ENCODE results near the gene SPIRE1.

DNA sequence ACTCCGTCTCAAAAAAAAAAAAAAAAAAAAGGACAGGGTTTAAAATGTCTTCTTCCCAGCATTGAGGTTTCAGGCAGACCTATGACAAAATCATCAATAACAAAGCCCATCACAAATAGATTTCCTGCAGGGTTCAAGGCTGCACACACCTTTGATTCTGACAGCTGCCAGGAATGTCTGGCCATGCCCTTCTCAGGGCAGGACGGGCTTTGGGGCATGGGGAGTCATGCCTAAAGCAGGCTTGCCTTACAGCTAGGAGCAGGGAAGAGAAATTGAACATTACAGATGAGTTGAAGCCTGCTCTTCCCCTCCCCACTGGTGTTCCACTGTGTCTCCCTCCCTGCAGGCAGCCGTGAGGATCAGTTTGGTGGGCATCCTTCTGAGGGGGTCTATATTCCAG, 246.5 kb downstream of the SPIRE1 start:
- TF ChIP-seq, protein P1, sequence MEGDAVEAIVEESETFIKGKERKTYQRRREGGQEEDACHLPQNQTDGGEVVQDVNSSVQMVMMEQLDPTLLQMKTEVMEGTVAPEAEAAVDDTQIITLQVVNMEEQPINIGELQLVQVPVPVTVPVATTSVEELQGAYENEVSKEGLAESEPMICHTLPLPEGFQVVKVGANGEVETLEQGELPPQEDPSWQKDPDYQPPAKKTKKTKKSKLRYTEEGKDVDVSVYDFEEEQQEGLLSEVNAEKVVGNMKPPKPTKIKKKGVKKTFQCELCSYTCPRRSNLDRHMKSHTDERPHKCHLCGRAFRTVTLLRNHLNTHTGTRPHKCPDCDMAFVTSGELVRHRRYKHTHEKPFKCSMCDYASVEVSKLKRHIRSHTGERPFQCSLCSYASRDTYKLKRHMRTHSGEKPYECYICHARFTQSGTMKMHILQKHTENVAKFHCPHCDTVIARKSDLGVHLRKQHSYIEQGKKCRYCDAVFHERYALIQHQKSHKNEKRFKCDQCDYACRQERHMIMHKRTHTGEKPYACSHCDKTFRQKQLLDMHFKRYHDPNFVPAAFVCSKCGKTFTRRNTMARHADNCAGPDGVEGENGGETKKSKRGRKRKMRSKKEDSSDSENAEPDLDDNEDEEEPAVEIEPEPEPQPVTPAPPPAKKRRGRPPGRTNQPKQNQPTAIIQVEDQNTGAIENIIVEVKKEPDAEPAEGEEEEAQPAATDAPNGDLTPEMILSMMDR (IDR thresholded peaks at IDR 0.05; ENCODE audit: borderline replicate concordance, extremely low read depth, low read length, poor library complexity, severe bottlenecking): no peak
- no peak for TF ChIP-seq EZH2 (IDR thresholded peaks at IDR 0.05; ENCODE audit: borderline replicate concordance, low read depth, low read length, severe bottlenecking)
